Measurements from ENCODE around the gene UQCR11. TPM values are rescaled to one million over a fixed set of nuclear protein-coding genes. Genes with fewer than 3 reads are reported as not detected.

Gene UQCR11
- total and polyA plus RNA-seq, 2 of the 4 experiments (the other 2 are of a cell fraction): 29.2 to 177 TPM

DNA sequence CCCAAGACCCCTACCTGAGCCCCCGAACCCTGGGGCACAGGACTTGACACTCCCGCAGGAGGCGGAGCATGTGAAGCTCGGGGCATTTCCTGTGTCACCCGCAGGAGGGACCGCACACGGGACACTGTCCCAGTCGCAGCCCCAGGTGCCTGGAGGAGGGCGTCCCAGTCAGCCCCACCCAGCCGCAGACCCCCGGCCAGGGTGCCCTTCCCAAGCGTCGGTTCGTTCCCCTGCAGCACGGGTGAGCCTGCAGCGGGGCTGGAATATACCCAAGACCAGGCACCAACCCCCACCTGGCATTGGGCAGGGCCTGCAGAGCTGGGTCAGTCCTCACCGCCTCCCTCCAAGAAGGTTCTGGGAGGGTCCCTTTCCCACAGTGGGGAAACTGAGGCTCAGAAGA lies 25.5 kb upstream of the UQCR11 start:
- no peak overlapping the region for H2BK5ac ChIP-seq (ENCODE audit: low read depth, low read length, poor library complexity, severe bottlenecking)
- no peak overlapping the region for H2AFZ ChIP-seq (replicated peaks; ENCODE audit: low read length, poor library complexity)
- H3K79me1 ChIP-seq (ENCODE audit: low read depth in 1 of 2, low read length in 2 of 2): peaks cover 0 to 40% of the 10 kb centered on the region in 2 experiments; a peak in 3 of 4 replicates
- H4K91ac ChIP-seq (ENCODE audit: insufficient read depth, low read depth, low read length): no peak overlapping the region
- DNase-seq (no peak), ATAC-seq (ENCODE audit: low read depth) (no peak)
- H3K23ac ChIP-seq (ENCODE audit: low read depth, low read length): no peak overlapping the region
- BruUV-seq (replicated peaks): no TSS peak
- intact Hi-C loops (cut with micrococcal nuclease) (no loop called here), dilution Hi-C loops (cut with HindIII; ENCODE audit: low sequenced_read_pairs, unreplicated experiment) (no loop called here), in situ Hi-C loops (cut with MboI; ENCODE audit: low sequenced_read_pairs) (no loop called here)
- no peaks in the 10 kb centered on the region for H3K27me3 ChIP-seq (ENCODE audit: control insufficient read depth, insufficient read depth, low read length)
- H2AK9ac ChIP-seq (replicated peaks; ENCODE audit: low read depth, low read length, poor library complexity): no peak overlapping the region
- TF ChIP-seq NFE2L2 (IDR thresholded peaks at IDR 0.05; ENCODE audit: low read depth, low read length) (no peak), RCOR1 (IDR thresholded peaks at IDR 0.05; ENCODE audit: insufficient replicate concordance, low read length) (no peak), MAZ (IDR thresholded peaks at IDR 0.05; ENCODE audit: borderline replicate concordance, low read depth, low read length) (no peak), MXI1 (IDR thresholded peaks at IDR 0.05; ENCODE audit: borderline replicate concordance, low read depth, low read length) (no peak), CHD1 (IDR thresholded peaks at IDR 0.05; ENCODE audit: low read depth, low read length) (no peak), BHLHE40 (IDR thresholded peaks at IDR 0.05; ENCODE audit: low read depth, low read length) (no peak), POLR2A (IDR thresholded peaks at IDR 0.05; ENCODE audit: low read depth, low read length) (no peak), FOS (IDR thresholded peaks at IDR 0.05; ENCODE audit: low read depth, low read length) (no peak), CEBPB (IDR thresholded peaks at IDR 0.05; ENCODE audit: low read depth, low read length) (no peak), SMC3 (IDR thresholded peaks at IDR 0.05; ENCODE audit: low read depth, low read length) (no peak)
- TF ChIP-seq, protein P1, sequence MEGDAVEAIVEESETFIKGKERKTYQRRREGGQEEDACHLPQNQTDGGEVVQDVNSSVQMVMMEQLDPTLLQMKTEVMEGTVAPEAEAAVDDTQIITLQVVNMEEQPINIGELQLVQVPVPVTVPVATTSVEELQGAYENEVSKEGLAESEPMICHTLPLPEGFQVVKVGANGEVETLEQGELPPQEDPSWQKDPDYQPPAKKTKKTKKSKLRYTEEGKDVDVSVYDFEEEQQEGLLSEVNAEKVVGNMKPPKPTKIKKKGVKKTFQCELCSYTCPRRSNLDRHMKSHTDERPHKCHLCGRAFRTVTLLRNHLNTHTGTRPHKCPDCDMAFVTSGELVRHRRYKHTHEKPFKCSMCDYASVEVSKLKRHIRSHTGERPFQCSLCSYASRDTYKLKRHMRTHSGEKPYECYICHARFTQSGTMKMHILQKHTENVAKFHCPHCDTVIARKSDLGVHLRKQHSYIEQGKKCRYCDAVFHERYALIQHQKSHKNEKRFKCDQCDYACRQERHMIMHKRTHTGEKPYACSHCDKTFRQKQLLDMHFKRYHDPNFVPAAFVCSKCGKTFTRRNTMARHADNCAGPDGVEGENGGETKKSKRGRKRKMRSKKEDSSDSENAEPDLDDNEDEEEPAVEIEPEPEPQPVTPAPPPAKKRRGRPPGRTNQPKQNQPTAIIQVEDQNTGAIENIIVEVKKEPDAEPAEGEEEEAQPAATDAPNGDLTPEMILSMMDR (conservative IDR thresholded peaks at IDR 0.05; ENCODE audit: low read depth, low read length): no peak
- TF ChIP-seq, protein P2, sequence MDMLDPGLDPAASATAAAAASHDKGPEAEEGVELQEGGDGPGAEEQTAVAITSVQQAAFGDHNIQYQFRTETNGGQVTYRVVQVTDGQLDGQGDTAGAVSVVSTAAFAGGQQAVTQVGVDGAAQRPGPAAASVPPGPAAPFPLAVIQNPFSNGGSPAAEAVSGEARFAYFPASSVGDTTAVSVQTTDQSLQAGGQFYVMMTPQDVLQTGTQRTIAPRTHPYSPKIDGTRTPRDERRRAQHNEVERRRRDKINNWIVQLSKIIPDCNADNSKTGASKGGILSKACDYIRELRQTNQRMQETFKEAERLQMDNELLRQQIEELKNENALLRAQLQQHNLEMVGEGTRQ (IDR thresholded peaks at IDR 0.05; ENCODE audit: low read depth, low read length): no peak
- TF ChIP-seq, protein P3, sequence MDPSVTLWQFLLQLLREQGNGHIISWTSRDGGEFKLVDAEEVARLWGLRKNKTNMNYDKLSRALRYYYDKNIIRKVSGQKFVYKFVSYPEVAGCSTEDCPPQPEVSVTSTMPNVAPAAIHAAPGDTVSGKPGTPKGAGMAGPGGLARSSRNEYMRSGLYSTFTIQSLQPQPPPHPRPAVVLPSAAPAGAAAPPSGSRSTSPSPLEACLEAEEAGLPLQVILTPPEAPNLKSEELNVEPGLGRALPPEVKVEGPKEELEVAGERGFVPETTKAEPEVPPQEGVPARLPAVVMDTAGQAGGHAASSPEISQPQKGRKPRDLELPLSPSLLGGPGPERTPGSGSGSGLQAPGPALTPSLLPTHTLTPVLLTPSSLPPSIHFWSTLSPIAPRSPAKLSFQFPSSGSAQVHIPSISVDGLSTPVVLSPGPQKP (IDR thresholded peaks at IDR 0.05; ENCODE audit: borderline replicate concordance, low read depth, low read length): no peak
- no peak overlapping the region for H2BK20ac ChIP-seq (ENCODE audit: low read depth, low read length)
- no peak overlapping the region for H3K14ac ChIP-seq (replicated peaks; ENCODE audit: low read depth, low read length)
- H3K9ac ChIP-seq (ENCODE audit: low read depth, low read length): no peak overlapping the region
- H3K27ac ChIP-seq (ENCODE audit: insufficient read depth, low read length): no peak overlapping the region
- no peaks in the 10 kb centered on the region for H3K9me1 ChIP-seq (ENCODE audit: insufficient read depth, low read length)
- H3K56ac ChIP-seq (ENCODE audit: extremely low read depth, insufficient read depth, low read length): no peak overlapping the region
- no peak overlapping the region for H3K4me3 ChIP-seq (ENCODE audit: insufficient read depth, low read depth, low read length)
- peaks cover 27% of the 10 kb centered on the region for H4K20me1 ChIP-seq (ENCODE audit: insufficient read depth, low read length)
- no peak overlapping the region for H3K4ac ChIP-seq (ENCODE audit: low read depth, low read length)
- H3K36me3 ChIP-seq (ENCODE audit: control insufficient read depth, insufficient read depth, low read length): peaks cover 44% of the 10 kb centered on the region
- WGBS, 2 experiments (ENCODE audit: extremely low coverage in 2 of 2, insufficient read length in 1 of 2): 92% methylated on average over 4 of the region's 17 CpGs; no CpG with 5 or more reads in 1 of the 2 experiments
- ChIA-PET POLR2A (ENCODE audit: unreplicated experiment) (no interaction called here), CTCF (no interaction called here)
- H2BK15ac ChIP-seq (ENCODE audit: low read depth, low read length): no peak overlapping the region
- H3K4me1 ChIP-seq (ENCODE audit: control insufficient read depth, insufficient read depth, low read length): no peaks in the 10 kb centered on the region
- H4K8ac ChIP-seq (ENCODE audit: low read depth in 2 of 2, low read length in 2 of 2): no peak overlapping the region
- H3K18ac ChIP-seq (ENCODE audit: low read depth, low read length): no peak overlapping the region
- no peak overlapping the region for H2AK5ac ChIP-seq (ENCODE audit: low read depth, low read length)
- no peak overlapping the region for H3K4me2 ChIP-seq (ENCODE audit: low read depth, low read length)
- peaks cover 2% of the 10 kb centered on the region; the same call in 1 of the 2 replicates for H3K9me3 ChIP-seq (ENCODE audit: control insufficient read depth, insufficient read depth, low read length)
- no peak overlapping the region for H2BK120ac ChIP-seq (ENCODE audit: low read depth, low read length)
- no peak overlapping the region for H4K5ac ChIP-seq (ENCODE audit: low read depth, low read length)

Data from IMR-90 (cell line).